HUES6 (cell line): ENCODE results near the gene UBR2.

ENCODE experiments used
- H3K27ac ChIP-seq: 2 replicates; pipeline ENCODE4 v1.7.0; 2013; ENCODE audit warnings: low read depth, mild to moderate bottlenecking, low read length, inconsistent platforms
- H3K27me3 ChIP-seq: 2 replicates; pipeline ENCODE4 v1.6.1; 2013; ENCODE audit warnings: low read length; ENCODE audit not compliant: control insufficient read depth, insufficient read depth
- H3K36me3 ChIP-seq: 2 replicates; pipeline ENCODE4 v1.6.1; 2013; ENCODE audit warnings: low read length; ENCODE audit not compliant: control insufficient read depth, insufficient read depth
- H3K4me1 ChIP-seq: 2 replicates; pipeline ENCODE4 v1.6.1; 2013; ENCODE audit warnings: low read length; ENCODE audit not compliant: control insufficient read depth, insufficient read depth
- H3K4me3 ChIP-seq: 2 replicates; pipeline ENCODE4 v1.5.1; 2013; ENCODE audit warnings: low read depth, low read length
- H3K9ac ChIP-seq: one replicate; pipeline ENCODE4 v1.6.1; 2013; ENCODE audit warnings: mild to moderate bottlenecking, low read length
- H3K9me3 ChIP-seq: 2 replicates; pipeline ENCODE4 v1.6.1; 2013; ENCODE audit warnings: low read depth, low read length; ENCODE audit not compliant: control insufficient read depth, insufficient read depth

The UBR2 gene

DNA sequence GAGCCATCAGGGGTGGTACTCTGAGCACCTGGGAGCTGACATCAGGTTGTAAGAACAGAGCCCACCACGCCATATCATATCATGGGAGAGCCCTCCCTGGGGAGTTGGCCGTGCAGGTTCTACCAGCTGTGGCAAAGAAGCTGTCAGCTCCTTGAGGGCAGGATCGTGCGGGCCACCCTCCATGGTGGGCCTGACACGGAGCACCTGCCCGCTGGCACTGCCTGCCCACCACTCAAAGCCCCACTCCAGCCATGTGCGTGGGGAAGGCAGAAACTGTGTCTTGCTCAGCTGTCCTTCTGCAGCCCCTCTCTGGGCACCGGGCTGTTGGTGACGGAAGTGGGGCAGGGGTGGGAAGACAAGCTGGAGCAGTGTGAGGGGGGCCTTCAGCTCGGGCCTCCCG lies 144.3 kb downstream of the UBR2 start:
- Histone ChIP-seq H3K9me3 (peaks cover 10% of the 10 kb centered on the region), H3K9ac (no peak overlapping the region), H3K27me3 (no peaks in the 10 kb centered on the region), H3K4me1 (peaks cover 7% of the 10 kb centered on the region), H3K4me3 (no peak overlapping the region), H3K27ac (no peak overlapping the region), H3K36me3 (no peaks in the 10 kb centered on the region)

DNA sequence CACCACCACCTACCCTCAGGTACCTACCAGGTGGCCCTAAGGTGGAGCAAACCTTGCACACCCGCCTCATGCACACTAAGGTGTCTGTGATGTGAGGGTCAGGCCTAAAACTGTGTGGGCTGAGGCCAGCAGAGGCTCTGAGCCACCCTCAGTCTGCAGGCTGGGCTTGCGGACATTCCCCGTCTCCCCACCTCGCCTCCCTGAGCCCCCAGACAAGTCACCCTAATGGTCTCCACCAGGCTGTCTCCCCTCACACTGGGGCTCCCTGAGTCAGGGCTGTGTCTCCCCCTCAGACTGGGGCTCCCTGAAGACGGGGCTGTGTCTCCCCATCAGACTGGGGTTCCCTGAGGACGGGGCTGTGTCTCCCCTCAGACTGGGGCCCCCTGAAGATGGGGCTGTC lies 146.0 kb downstream of the UBR2 start:
- no peak overlapping the region for H3K4me3 ChIP-seq
- H3K9ac ChIP-seq = no peak overlapping the region
- no peaks in the 10 kb centered on the region for H3K27me3 ChIP-seq
- H3K4me1 ChIP-seq = peaks cover 5% of the 10 kb centered on the region
- H3K27ac ChIP-seq = no peak overlapping the region
- no peaks in the 10 kb centered on the region for H3K36me3 ChIP-seq
- H3K9me3 ChIP-seq = peaks cover 10% of the 10 kb centered on the region

DNA sequence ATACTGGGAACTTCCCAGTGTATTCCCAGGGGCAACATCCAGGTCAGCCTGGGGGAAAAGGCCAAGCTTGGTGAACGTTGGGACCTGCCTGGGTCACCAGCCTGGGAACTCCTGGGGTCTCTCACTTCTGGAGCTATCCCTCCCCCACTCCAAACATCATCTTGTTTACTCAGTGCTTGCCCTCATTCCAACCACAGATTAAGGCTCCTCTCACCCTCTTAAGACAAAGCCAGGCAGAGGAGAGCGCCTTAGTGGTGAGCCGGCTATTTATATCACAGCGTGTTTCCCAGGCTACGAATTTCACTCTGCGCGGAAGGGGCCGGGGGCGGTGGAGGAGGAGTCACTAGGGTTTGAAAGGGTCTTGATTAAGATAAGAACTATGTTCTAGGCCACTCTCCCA lies 146.5 kb downstream of the UBR2 start:
- no peaks in the 10 kb centered on the region for H3K36me3 ChIP-seq
- H3K27me3 ChIP-seq = no peaks in the 10 kb centered on the region
- no peak overlapping the region for H3K9ac ChIP-seq
- H3K9me3 ChIP-seq = peaks cover 10% of the 10 kb centered on the region
- no peak overlapping the region for H3K4me3 ChIP-seq
- H3K4me1 ChIP-seq = peaks cover 5% of the 10 kb centered on the region
- no peak overlapping the region for H3K27ac ChIP-seq

DNA sequence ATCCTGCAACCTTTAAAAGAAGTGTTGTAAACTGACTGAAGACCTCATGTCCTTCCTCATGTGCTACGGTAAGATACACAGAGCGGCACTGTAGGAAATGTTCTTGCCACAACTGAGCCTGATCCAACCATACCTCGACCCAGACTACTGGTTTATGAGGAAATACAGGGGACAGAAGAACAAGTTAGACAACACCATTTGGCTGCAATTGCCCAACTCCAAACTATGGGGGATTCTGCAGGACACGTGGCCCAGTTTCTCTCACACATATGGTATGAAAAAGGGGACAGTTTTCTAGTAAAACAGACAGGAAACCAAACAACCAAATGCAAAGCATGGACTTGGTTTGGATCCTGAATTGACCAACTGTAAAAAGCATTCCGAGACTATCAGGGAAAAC lies 148.1 kb downstream of the UBR2 start:
- peaks cover 10% of the 10 kb centered on the region for H3K9me3 ChIP-seq
- no peaks in the 10 kb centered on the region for H3K36me3 ChIP-seq
- H3K27me3 ChIP-seq = no peaks in the 10 kb centered on the region
- peaks cover 5% of the 10 kb centered on the region for H3K4me1 ChIP-seq
- no peak overlapping the region for H3K4me3 ChIP-seq
- no peak overlapping the region for H3K27ac ChIP-seq
- no peak overlapping the region for H3K9ac ChIP-seq

DNA sequence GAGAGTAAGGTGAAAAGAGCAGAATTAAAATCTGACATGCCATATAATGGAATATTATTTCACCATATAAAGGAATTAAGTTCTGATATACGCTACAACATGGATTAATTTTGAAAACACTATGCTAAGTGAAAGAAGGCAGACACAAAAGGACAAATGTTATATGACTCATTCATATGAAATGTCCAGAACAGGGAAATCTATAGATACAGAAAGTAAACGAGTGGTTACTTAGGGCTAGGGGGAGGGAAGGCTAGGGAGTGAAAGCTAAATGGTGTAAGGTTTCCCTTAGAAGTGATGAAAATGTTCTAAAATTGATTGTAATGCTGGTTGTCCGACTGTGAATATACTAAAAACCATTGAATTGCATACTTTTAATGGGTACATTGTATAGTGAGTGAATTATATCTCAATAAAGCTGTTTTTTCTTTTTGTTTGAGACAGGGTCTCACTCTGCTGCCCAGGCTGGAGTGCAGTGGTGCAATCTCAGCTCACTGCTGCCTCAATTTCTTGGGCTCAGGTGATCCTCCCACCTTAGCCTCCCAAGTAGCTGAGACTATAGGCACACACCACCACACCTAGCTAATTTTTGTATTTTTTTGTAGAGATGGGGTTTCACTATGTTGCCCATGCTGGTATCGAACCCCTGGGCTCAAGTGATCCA lies 150.4 kb downstream of the UBR2 start:
- Histone ChIP-seq H3K4me3 (no peak overlapping the region), H3K27me3 (no peaks in the 10 kb centered on the region), H3K36me3 (no peaks in the 10 kb centered on the region), H3K27ac (no peak overlapping the region), H3K9ac (no peak overlapping the region), H3K4me1 (peaks cover 5% of the 10 kb centered on the region), H3K9me3 (peaks cover 10% of the 10 kb centered on the region)

DNA sequence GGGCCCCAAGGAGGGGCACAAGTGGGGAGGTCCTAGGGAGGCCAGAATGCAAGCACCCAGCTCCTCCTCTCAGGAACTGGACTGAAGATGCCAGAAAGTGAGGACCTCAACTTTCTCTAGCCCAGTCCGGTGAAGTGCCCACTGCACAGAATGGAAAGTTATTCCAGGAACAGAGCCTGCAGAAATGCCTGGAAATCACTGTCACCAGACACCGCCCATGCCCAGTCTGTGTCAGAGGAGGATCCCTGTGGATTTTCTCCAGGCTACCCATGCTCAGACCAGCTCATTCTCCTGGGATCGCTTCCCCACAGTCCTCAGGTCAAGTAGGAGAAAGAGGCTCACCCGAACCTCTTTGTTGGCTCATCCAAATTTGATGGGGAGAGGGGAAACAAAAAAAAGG lies 152.0 kb downstream of the UBR2 start:
- Histone ChIP-seq H3K9me3 (peaks cover 10% of the 10 kb centered on the region), H3K4me3 (no peak overlapping the region), H3K36me3 (no peaks in the 10 kb centered on the region), H3K27ac (no peak overlapping the region), H3K9ac (no peak overlapping the region), H3K27me3 (no peaks in the 10 kb centered on the region), H3K4me1 (0 out of 2 replicates have a peak, but pooled peaks cover 2% of the 10 kb centered on the region)

DNA sequence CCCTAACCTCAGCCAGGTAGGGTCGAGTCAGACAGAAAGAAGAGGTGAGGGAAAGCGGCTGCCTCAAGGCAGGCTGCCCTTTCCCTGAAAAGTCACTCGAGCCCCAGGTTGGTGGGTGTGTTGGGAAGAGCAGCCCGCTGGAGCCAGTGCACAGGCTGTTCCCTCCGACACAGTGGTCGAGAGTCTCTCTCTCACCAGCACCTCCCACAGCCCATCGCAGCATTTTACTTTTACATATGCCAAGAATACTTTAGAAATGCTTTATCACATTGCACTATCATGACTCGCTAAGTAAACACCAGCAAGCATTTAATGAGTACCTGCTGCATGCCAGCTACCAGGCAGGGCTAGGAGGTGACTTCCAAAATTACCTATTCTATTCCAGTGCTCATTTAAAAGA lies 156.9 kb downstream of the UBR2 start:
- Histone ChIP-seq H3K9me3 (no peaks in the 10 kb centered on the region), H3K36me3 (no peaks in the 10 kb centered on the region), H3K4me1 (0 out of 2 replicates have a peak, but pooled peaks cover 2% of the 10 kb centered on the region), H3K9ac (no peak overlapping the region), H3K27me3 (no peaks in the 10 kb centered on the region), H3K4me3 (no peak overlapping the region), H3K27ac (no peak overlapping the region)

DNA sequence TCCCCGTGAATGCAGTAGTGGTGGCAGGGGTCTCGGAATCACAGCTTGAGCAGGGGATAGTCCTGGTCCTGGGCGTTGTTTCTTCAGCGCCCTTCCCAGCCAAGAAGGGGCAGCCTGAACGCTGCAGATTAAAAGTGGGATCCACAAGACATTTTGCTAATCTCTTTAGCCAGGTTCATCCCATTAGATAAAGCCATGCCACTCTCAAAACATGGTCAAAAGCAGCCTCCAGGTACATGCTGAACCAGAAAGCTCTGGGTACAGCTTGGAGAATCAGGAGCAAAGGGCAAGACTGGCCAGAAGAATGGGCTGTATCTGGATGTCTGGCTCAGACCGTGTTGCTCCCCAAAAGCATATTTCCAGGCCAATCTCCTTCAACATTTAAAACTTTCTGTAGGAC lies 158.7 kb downstream of the UBR2 start, which contains the start of gene PRPH2:
PRPH2 (minus strand) TSS at position 101 of the 400 bp plus-strand sequence. CDS start 263 bp downstream, outside the sequence.
- Histone ChIP-seq H3K4me3 (no peak within 1 kb of the TSS), H3K27me3 (no peaks in the 10 kb centered on the region), H3K27ac (no peak within 1 kb of the TSS), H3K4me1 (peaks cover 7% of the 10 kb centered on the region; the same call in 1 of the 2 replicates), H3K9me3 (no peaks in the 10 kb centered on the region), H3K9ac (no peak within 1 kb of the TSS), H3K36me3 (no peaks in the 10 kb centered on the region)

DNA sequence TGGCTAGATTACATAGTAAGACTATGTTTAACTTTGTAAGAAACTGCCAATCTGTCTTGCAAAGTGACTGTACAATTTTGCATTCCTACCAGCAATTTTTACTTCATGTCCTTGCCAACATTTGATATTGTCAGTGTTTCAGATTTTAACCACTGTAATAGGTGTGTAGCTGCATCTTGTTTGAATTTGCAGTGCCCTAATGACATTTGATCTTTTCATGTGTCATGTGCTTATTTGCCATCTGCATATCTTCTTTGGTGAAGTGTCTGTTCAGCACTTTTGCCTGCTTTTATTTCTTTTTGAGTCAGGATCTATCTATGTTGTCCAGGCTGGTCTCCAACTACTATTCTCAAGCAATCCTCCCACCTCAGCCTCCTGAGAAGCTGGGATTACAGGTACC lies 161.0 kb downstream of the UBR2 start:
- Histone ChIP-seq H3K9ac (no peak overlapping the region), H3K9me3 (no peaks in the 10 kb centered on the region)

DNA sequence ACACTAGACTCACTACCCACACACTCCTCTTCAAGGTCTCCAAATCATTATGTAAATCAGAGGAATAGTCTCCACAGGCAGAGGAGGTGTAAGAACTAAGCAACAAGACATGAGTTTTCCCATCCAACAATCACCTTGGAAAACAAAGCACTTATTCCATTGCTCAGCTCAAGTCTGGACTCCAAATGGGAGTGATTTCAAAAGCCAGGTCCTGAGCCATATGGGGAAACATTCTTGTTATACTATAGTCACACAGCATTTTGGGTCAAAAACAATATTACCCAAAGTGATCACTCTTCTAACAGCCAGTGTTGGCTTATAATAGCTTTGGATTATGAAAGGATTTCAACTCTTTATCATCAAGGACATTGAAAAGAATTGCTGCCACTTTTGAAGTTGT lies 162.2 kb downstream of the UBR2 start:
- H3K4me1 ChIP-seq = peaks cover 5% of the 10 kb centered on the region; the same call in 1 of the 2 replicates
- H3K27ac ChIP-seq = no peak overlapping the region
- no peak overlapping the region for H3K9ac ChIP-seq
- H3K4me3 ChIP-seq = no peak overlapping the region
- H3K36me3 ChIP-seq = no peaks in the 10 kb centered on the region
- no peaks in the 10 kb centered on the region for H3K9me3 ChIP-seq
- no peaks in the 10 kb centered on the region for H3K27me3 ChIP-seq

More for the DNA sequence above, 161.0 kb downstream of the UBR2 start:
- no peak overlapping the region for H3K4me3 ChIP-seq
- H3K27ac ChIP-seq = no peak overlapping the region
- peaks cover 7% of the 10 kb centered on the region; the same call in 1 of the 2 replicates for H3K4me1 ChIP-seq
- H3K27me3 ChIP-seq = no peaks in the 10 kb centered on the region
- no peaks in the 10 kb centered on the region for H3K36me3 ChIP-seq

DNA sequence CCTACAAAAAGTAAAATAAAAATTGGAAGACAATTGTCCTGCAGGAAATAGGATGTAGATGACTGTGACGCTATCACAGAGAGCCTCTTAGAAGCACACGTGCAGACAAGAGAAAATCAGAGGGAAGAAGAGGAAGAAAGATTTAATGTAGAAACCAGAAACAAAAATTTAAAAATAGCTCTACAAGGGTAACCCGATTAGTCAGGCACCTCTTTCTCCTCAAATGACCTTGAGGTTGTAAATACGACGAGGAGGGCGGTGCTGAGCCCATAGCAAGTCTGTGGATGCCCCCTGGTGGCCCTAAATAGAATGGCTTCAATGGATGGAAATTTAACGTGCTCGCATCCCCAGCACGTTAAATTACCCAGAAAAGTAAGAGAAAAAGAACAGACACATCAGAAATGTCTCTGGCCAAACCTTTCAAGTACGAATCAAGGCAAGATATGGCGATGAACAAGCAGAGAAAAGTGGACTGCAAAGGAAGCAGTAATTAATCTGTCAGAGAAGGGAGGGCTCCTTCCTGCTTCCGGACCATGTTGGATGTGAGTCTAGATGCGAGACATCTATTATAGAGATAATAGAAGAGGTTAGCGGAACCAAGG lies 162.8 kb downstream of the UBR2 start:
- Histone ChIP-seq H3K36me3 (no peaks in the 10 kb centered on the region), H3K4me1 (peaks cover 5% of the 10 kb centered on the region; the same call in 1 of the 2 replicates), H3K9ac (no peak overlapping the region), H3K9me3 (no peaks in the 10 kb centered on the region), H3K4me3 (no peak overlapping the region), H3K27ac (no peak overlapping the region), H3K27me3 (no peaks in the 10 kb centered on the region)
